Measurements from ENCODE around the gene CORT.

Gene CORT

GRCh38 chr1:10440305-10440704 is 9.5 kb upstream of the CORT start:
- Histone ChIP-seq H3K27ac (no peak overlapping the region), H3K79me2 (ENCODE audit: insufficient read depth, low read depth) (no peaks in the 10 kb centered on the region), H4K20me1 (ENCODE audit: insufficient read depth) (no peaks in the 10 kb centered on the region), H3K4me2 (no peak overlapping the region), H3K27me3 (ENCODE audit: insufficient read depth, low read depth) (no peaks in the 10 kb centered on the region), H3K4me3 (IDR thresholded peaks at IDR 0.05; ENCODE audit: insufficient read depth, low read depth, low read length) (no peak overlapping the region), H3K36me3 (ENCODE audit: insufficient read depth) (no peaks in the 10 kb centered on the region), H3K9ac (no peak overlapping the region), H2AFZ (ENCODE audit: low read depth) (no peak overlapping the region), H3K4me1 (ENCODE audit: low read depth, poor library complexity, severe bottlenecking) (no peaks in the 10 kb centered on the region)
- no peak for TF ChIP-seq CTCF (conservative IDR thresholded peaks at IDR 0.05; ENCODE audit: low read depth, low read length)

GRCh38 chr1:10440794-10441193 is 9.0 kb upstream of the CORT start:
- Histone ChIP-seq H3K4me3 (IDR thresholded peaks at IDR 0.05; ENCODE audit: insufficient read depth, low read depth, low read length) (no peak overlapping the region), H3K9ac (no peak overlapping the region), H3K27ac (no peak overlapping the region), H3K36me3 (ENCODE audit: insufficient read depth) (no peaks in the 10 kb centered on the region), H2AFZ (ENCODE audit: low read depth) (no peak overlapping the region), H3K79me2 (ENCODE audit: insufficient read depth, low read depth) (no peaks in the 10 kb centered on the region), H3K4me2 (no peak overlapping the region), H3K4me1 (ENCODE audit: low read depth, poor library complexity, severe bottlenecking) (no peaks in the 10 kb centered on the region), H3K27me3 (ENCODE audit: insufficient read depth, low read depth) (no peaks in the 10 kb centered on the region), H4K20me1 (ENCODE audit: insufficient read depth) (no peaks in the 10 kb centered on the region)
- no peak for TF ChIP-seq CTCF (conservative IDR thresholded peaks at IDR 0.05; ENCODE audit: low read depth, low read length)

- H3K4me3 ChIP-seq (IDR thresholded peaks at IDR 0.05; ENCODE audit: insufficient read depth, low read depth, low read length): no peak overlapping the region
- H3K4me2 ChIP-seq: no peak overlapping the region
- no peaks in the 10 kb centered on the region for H3K27me3 ChIP-seq (ENCODE audit: insufficient read depth, low read depth)
- no peak overlapping the region for H3K27ac ChIP-seq
- H3K36me3 ChIP-seq (ENCODE audit: insufficient read depth): no peaks in the 10 kb centered on the region
- no peaks in the 10 kb centered on the region for H3K79me2 ChIP-seq (ENCODE audit: insufficient read depth, low read depth)
- H4K20me1 ChIP-seq (ENCODE audit: insufficient read depth): no peaks in the 10 kb centered on the region
- no peak for TF ChIP-seq CTCF (conservative IDR thresholded peaks at IDR 0.05; ENCODE audit: low read depth, low read length)
- no peak overlapping the region for H2AFZ ChIP-seq (ENCODE audit: low read depth)
- H3K4me1 ChIP-seq (ENCODE audit: low read depth, poor library complexity, severe bottlenecking): no peaks in the 10 kb centered on the region
- no peak overlapping the region for H3K9ac ChIP-seq
Measured at GRCh38 chr1:10444248-10444647, 5.6 kb upstream of the CORT start.

GRCh38 chr1:10444795-10445397 is 4.9 kb upstream of the CORT start:
- Histone ChIP-seq H3K4me3 (IDR thresholded peaks at IDR 0.05; ENCODE audit: insufficient read depth, low read depth, low read length) (no peak overlapping the region), H3K4me2 (no peak overlapping the region), H3K27me3 (ENCODE audit: insufficient read depth, low read depth) (no peaks in the 10 kb centered on the region), H2AFZ (ENCODE audit: low read depth) (no peak overlapping the region), H3K36me3 (ENCODE audit: insufficient read depth) (no peaks in the 10 kb centered on the region), H3K4me1 (ENCODE audit: low read depth, poor library complexity, severe bottlenecking) (no peaks in the 10 kb centered on the region), H3K79me2 (ENCODE audit: insufficient read depth, low read depth) (no peaks in the 10 kb centered on the region), H3K9ac (no peak overlapping the region), H3K27ac (no peak overlapping the region), H4K20me1 (ENCODE audit: insufficient read depth) (no peaks in the 10 kb centered on the region)
- no peak for TF ChIP-seq CTCF (conservative IDR thresholded peaks at IDR 0.05; ENCODE audit: low read depth, low read length)
